Esophagus squamous epithelium (tissue), 5 donors: ENCODE data around the gene NHEJ1. TPM values are rescaled to one million over a fixed set of nuclear protein-coding genes. Genes with fewer than 3 reads are reported as not detected.

Experiments
- DNase-seq: peaks from one replicate; lab custom pipeline; 2025; lab: John Stamatoyannopoulos, UW
- H3K27ac ChIP-seq, 4 donors: fragments of 200-600 bp; sonication (generic); one replicate each; pipeline ENCODE4 v1.5.1; 2016 to 2019; ENCODE audit warnings: mild to moderate bottlenecking in 1 of 4
- H3K27me3 ChIP-seq, 4 donors: fragments of 200-600 bp; sonication (generic); 1 replicate in 3 of 4; 2 replicates in 1 of 4; pipeline versions ENCODE4 v1.5.1 to v1.6.0; 2017 to 2021; ENCODE audit warnings: antibody characterized with exemption in 1 of 4
- H3K36me3 ChIP-seq, 3 donors: fragments of 200-600 bp; sonication (generic); one replicate each; pipeline ENCODE4 v1.5.1; 2016 to 2019
- H3K4me1 ChIP-seq, 3 donors: fragments of 200-600 bp; sonication (generic); one replicate each; pipeline ENCODE4 v1.5.1; 2017 to 2019
- H3K4me3 ChIP-seq, 4 donors: fragments of 200-600 bp; sonication (generic); 1 replicate in 3 of 4; 2 replicates in 1 of 4; pipeline ENCODE4 v1.5.1; 2016 to 2019; ENCODE audit warnings: mild to moderate bottlenecking in 2 of 4, moderate library complexity in 1 of 4
- H3K9me3 ChIP-seq, 3 donors: fragments of 200-600 bp; sonication (generic); one replicate each; pipeline ENCODE4 v1.5.1; 2016 to 2019
- CTCF ChIP-seq, 6 experiments: fragments of 450-650 bp in 4 of 6; fragments of 200-600 bp in 2 of 6; sonication (generic) in 2 of 6; IDR thresholded peaks; one replicate each; pipeline ENCODE4 v1.5.1; 2016 to 2019; ENCODE audit warnings: antibody characterized with exemption in 6 of 6, mild to moderate bottlenecking in 4 of 6, moderate library complexity in 4 of 6
- POLR2A ChIP-seq, 4 donors: fragments of 450-650 bp; IDR thresholded peaks; one replicate each; pipeline ENCODE4 v1.6.1; 2017; ENCODE audit warnings: antibody characterized with exemption in 4 of 4, mild to moderate bottlenecking in 4 of 4, moderate library complexity in 3 of 4
- WGBS, 2 donors: methylation state at CpG; one replicate each; pipeline ENCODE4 v1.1.5; 2018; 5-methylcytosine and 5-hydroxymethylcytosine counted together
- intact Hi-C: fragments of 100-400 bp; cut with DNase I; formaldehyde crosslinking; loops from one replicate; pipeline ENCODE4 v1.15.0; 2022
- total RNA-seq, 4 donors: library from RNA; depleted of rRNA; stranded (reverse); fragments of >200 nt; gene quantifications; one replicate each; pipeline ENCODE4 v1.1.0, GENCODE V29; 2016
- donor health status: DM: yes; HTN: yes; CAD: no.

The NHEJ1 gene
- total RNA-seq, 4 donors from 2014 or later: 6.3 to 14.3 (median 9.7) TPM

GRCh38 chr2:219124381-219125110 lies 36.1 kb downstream of the NHEJ1 start:
- Histone ChIP-seq H3K9me3 (no peaks in the 10 kb centered on the region), H3K27ac (no peak overlapping the region), H3K36me3 (no peaks in the 10 kb centered on the region), H3K4me3 (no peak overlapping the region), H3K4me1 (peaks cover 0 to 33% (median 4%) of the 10 kb centered on the region in 3 donors), H3K27me3 (no peaks in the 10 kb centered on the region)
- intact Hi-C loops: no loop called here
- no peak for DNase-seq
- WGBS, 2 donors: 74 to 84% methylated on average over 4 of the region's 4 CpGs
- TF ChIP-seq POLR2A (IDR thresholded peaks at IDR 0.05) (no peak), CTCF (IDR thresholded peaks at IDR 0.05) (no peak)

- DNase-seq: no peak
- Histone ChIP-seq H3K27me3 (no peaks in the 10 kb centered on the region), H3K9me3 (no peaks in the 10 kb centered on the region), H3K4me3 (no peak overlapping the region), H3K27ac (no peak overlapping the region), H3K36me3 (no peaks in the 10 kb centered on the region), H3K4me1 (peaks cover 0 to 37% (median 4%) of the 10 kb centered on the region in 3 donors)
- TF ChIP-seq POLR2A (IDR thresholded peaks at IDR 0.05) (no peak), CTCF (IDR thresholded peaks at IDR 0.05) (no peak)
- WGBS, 2 donors: 93 to 94% methylated on average over 8 of the region's 8 CpGs
- intact Hi-C loops: no loop called here
Measured at GRCh38 chr2:219123356-219124135, 37.1 kb downstream of the NHEJ1 start.

- H3K27me3 ChIP-seq: no peaks in the 10 kb centered on the region
- 49 to 55% methylated on average over 4 to 5 of the region's 5 CpGs for WGBS, 2 donors
- DNase-seq: no peak
- no peak overlapping the region for H3K4me3 ChIP-seq
- no peaks in the 10 kb centered on the region for H3K36me3 ChIP-seq
- no peaks in the 10 kb centered on the region for H3K9me3 ChIP-seq
- peak overlapping the region in 1 of 4 donors; percentile 39 for H3K27ac ChIP-seq
- TF ChIP-seq CTCF (IDR thresholded peaks at IDR 0.05): no peak
- no peak for TF ChIP-seq POLR2A (IDR thresholded peaks at IDR 0.05)
- intact Hi-C loops: no loop called here
- peaks cover 0 to 42% (median 4%) of the 10 kb centered on the region in 3 donors for H3K4me1 ChIP-seq
Measured at GRCh38 chr2:219122202-219122980, 38.2 kb downstream of the NHEJ1 start.

GRCh38 chr2:219120082-219120481 lies 40.5 kb downstream of the NHEJ1 start:
- Histone ChIP-seq H3K9me3 (no peaks in the 10 kb centered on the region), H3K27ac (no peak overlapping the region), H3K27me3 (no peaks in the 10 kb centered on the region), H3K4me1 (peaks cover 0 to 37% (median 10%) of the 10 kb centered on the region in 3 donors), H3K36me3 (no peaks in the 10 kb centered on the region), H3K4me3 (no peak overlapping the region)
- intact Hi-C loops: no loop called here
- TF ChIP-seq CTCF (IDR thresholded peaks at IDR 0.05): no peak
- TF ChIP-seq POLR2A (IDR thresholded peaks at IDR 0.05): no peak
- no peak for DNase-seq
